Osteoblast (primary cell): ENCODE data around the gene RACGAP1. TPM values are rescaled to one million over a fixed set of nuclear protein-coding genes. Genes with fewer than 3 reads are reported as not detected.

Experiments used
- DNase-seq: peaks from one replicate; pipeline ENCODE4 v3.0.0; 2011; ENCODE audit warnings: low spot score, mixed read lengths; ENCODE audit not compliant: insufficient read length; ENCODE audit errors: missing footprints
- H2AFZ ChIP-seq: 2 replicates; pipeline ENCODE4 v1.6.0; 2011; ENCODE audit warnings: mild to moderate bottlenecking, low read length
- H3K27ac ChIP-seq: 2 replicates; pipeline ENCODE4 v1.5.1; 2011; ENCODE audit warnings: mild to moderate bottlenecking, low read depth, low read length, moderate library complexity
- H3K27me3 ChIP-seq: 2 replicates; pipeline ENCODE4 v1.6.0; 2012; ENCODE audit warnings: mild to moderate bottlenecking, control low read depth, inconsistent platforms, low read length, moderate library complexity; ENCODE audit not compliant: insufficient read depth
- H3K36me3 ChIP-seq: 2 replicates; pipeline ENCODE4 v1.5.1; 2011; ENCODE audit warnings: mild to moderate bottlenecking, low read length, control low read depth, moderate library complexity; ENCODE audit not compliant: insufficient read depth
- H3K4me1 ChIP-seq: 2 replicates; pipeline ENCODE4 v1.5.1; 2011; ENCODE audit warnings: mild to moderate bottlenecking, low read length, control low read depth, moderate library complexity; ENCODE audit not compliant: insufficient read depth
- H3K4me2 ChIP-seq: 2 replicates; pipeline ENCODE4 v1.6.0; 2011; ENCODE audit warnings: mild to moderate bottlenecking, low read length; ENCODE audit not compliant: insufficient read depth
- H3K4me3 ChIP-seq: fragments of 200-600 bp; sonication (generic); 3 replicates; pipeline ENCODE4 v1.5.1; 2012; ENCODE audit warnings: mild to moderate bottlenecking, low read length, inconsistent platforms; ENCODE audit not compliant: insufficient read depth
- H3K79me2 ChIP-seq: 2 replicates; pipeline ENCODE4 v1.6.0; 2012; ENCODE audit warnings: mild to moderate bottlenecking, low read length, control low read depth, inconsistent platforms; ENCODE audit not compliant: insufficient read depth
- H3K9me3 ChIP-seq: 2 replicates; pipeline ENCODE4 v1.5.1; 2011; ENCODE audit warnings: low read depth, low read length, control low read depth
- H4K20me1 ChIP-seq: 2 replicates; pipeline ENCODE4 v1.6.0; 2012; ENCODE audit warnings: mild to moderate bottlenecking, low read length, control low read depth; ENCODE audit not compliant: insufficient read depth
- CTCF ChIP-seq: IDR thresholded peaks from 2 replicates; pipeline ENCODE4 v1.5.1; 2011; ENCODE audit warnings: mild to moderate bottlenecking, low read depth, low read length, moderate library complexity; ENCODE audit errors: extremely low read depth
- total RNA-seq: library from RNA; depleted of rRNA; stranded (reverse); fragments of >200 nt; gene quantifications from 2 replicates; pipeline ENCODE4 v1.2.3, GENCODE V29; 2012

Gene RACGAP1
- total RNA-seq, 1 donor, result 12.7 TPM

DNA sequence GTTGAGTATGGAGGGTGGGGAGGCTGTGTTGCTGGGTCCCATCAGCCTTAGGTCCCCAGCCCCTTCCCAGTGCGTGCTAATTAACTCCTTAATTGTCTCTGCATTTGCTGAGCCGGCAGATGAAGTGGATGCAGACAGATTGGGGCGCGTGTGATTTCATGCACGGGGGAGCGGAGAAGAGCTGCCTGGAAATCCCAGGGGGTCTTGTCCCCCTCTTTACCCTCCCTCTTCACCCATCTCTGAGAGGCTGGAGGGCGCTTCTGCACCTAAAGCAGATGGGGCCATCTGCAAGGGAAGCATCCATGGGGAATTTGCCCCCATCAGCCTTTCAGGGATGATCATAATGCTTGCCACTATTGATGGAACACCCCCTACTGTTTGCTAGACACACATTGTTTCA, 27.7 kb upstream of the RACGAP1 start:
- Histone ChIP-seq H3K79me2 (no peaks in the 10 kb centered on the region), H3K27me3 (peaks cover 48% of the 10 kb centered on the region)

DNA sequence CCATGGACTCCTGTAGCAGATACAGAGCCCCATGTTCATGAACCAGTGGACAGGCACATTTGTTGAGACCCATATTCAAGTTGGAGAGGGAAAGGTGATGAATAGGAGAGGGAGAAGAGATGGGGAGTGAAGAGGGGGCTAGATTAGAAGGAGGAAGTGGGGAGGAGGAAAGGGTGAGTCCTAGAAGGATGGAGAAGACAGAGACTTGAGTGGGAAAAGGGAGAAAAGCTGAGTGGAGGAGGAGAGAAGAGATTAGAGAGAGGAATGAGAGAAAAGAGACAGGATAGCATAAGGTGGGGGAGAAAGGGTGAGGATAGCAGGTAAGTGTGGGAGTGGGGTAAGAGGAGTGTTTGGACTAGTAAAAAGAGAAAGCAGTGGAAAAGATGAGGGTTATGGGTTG, 27.2 kb upstream of the RACGAP1 start:
- Histone ChIP-seq H3K27ac (no peak overlapping the region), H3K4me2 (no peak overlapping the region), H3K36me3 (no peaks in the 10 kb centered on the region), H3K9me3 (no peaks in the 10 kb centered on the region), H4K20me1 (peaks cover 3% of the 10 kb centered on the region), H2AFZ (no peak overlapping the region), H3K79me2 (no peaks in the 10 kb centered on the region), H3K27me3 (peaks cover 48% of the 10 kb centered on the region), H3K4me3 (no peak overlapping the region), H3K4me1 (peaks cover 6% of the 10 kb centered on the region)
- no peak for TF ChIP-seq CTCF
- peak; percentile 49 for DNase-seq

More for the DNA sequence above, 27.7 kb upstream of the RACGAP1 start:
- peaks cover 3% of the 10 kb centered on the region for H4K20me1 ChIP-seq
- H3K4me2 ChIP-seq, result no peak overlapping the region
- H3K4me3 ChIP-seq, result no peak overlapping the region
- DNase-seq, result peak; percentile 50
- no peak for TF ChIP-seq CTCF
- no peaks in the 10 kb centered on the region for H3K36me3 ChIP-seq
- H2AFZ ChIP-seq, result no peak overlapping the region
- peaks cover 6% of the 10 kb centered on the region for H3K4me1 ChIP-seq
- no peaks in the 10 kb centered on the region for H3K9me3 ChIP-seq
- no peak overlapping the region for H3K27ac ChIP-seq

GRCh38 chr12:50051101-50051806, 26.0 kb upstream of the RACGAP1 start:
- no peak overlapping the region for H3K27ac ChIP-seq
- DNase-seq, result peak; percentile 73
- TF ChIP-seq CTCF, result no peak
- H3K4me1 ChIP-seq, result no peaks in the 10 kb centered on the region
- H2AFZ ChIP-seq, result no peak overlapping the region
- no peak overlapping the region for H3K4me2 ChIP-seq
- H3K9me3 ChIP-seq, result no peaks in the 10 kb centered on the region
- no peaks in the 10 kb centered on the region for H4K20me1 ChIP-seq
- H3K36me3 ChIP-seq, result no peaks in the 10 kb centered on the region
- no peaks in the 10 kb centered on the region for H3K79me2 ChIP-seq
- peaks cover 39% of the 10 kb centered on the region for H3K27me3 ChIP-seq
- H3K4me3 ChIP-seq, result no peak overlapping the region

GRCh38 chr12:50050410-50051098, 25.3 kb upstream of the RACGAP1 start:
- Histone ChIP-seq H3K79me2 (no peaks in the 10 kb centered on the region), H3K27me3 (peaks cover 36% of the 10 kb centered on the region), H3K27ac (no peak overlapping the region), H4K20me1 (no peaks in the 10 kb centered on the region), H3K36me3 (no peaks in the 10 kb centered on the region), H3K9me3 (no peaks in the 10 kb centered on the region), H3K4me2 (peak overlapping the region; percentile 45), H2AFZ (peak overlapping the region; percentile 72), H3K4me1 (no peaks in the 10 kb centered on the region), H3K4me3 (peak overlapping the region; percentile 54)
- TF ChIP-seq CTCF, result no peak
- DNase-seq, result peak; percentile 90
